ENCODE data around the gene WDR49. TPM values are rescaled to one million over a fixed set of nuclear protein-coding genes. Genes with fewer than 3 reads are reported as not detected.
"Not testable (repeated sequence)": the region's sequence is repeated elsewhere in the genome, so short reads cannot be mapped to it uniquely, and the experiment has no call there.

WDR49 gene
- total RNA-seq, 1 experiment from 2014 or later: 0.34 TPM

- BruUV-seq (replicated peaks): no TSS peak
- intact Hi-C loops (cut with micrococcal nuclease): no loop called here
- no peak for DNase-seq (ENCODE audit: low read depth, low spot score)
- H3K9me2 ChIP-seq (ENCODE audit: insufficient read depth): no peaks in the 10 kb centered on the region
- H3K4me2 ChIP-seq (ENCODE audit: low read length): no peak overlapping the region
- H3K9me3 ChIP-seq (ENCODE audit: control insufficient read depth in 1 of 2, insufficient read depth in 1 of 2, low read depth in 1 of 2, low read length in 2 of 2): no peaks in the 10 kb centered on the region
- no peaks in the 10 kb centered on the region for H3K27me3 ChIP-seq (ENCODE audit: insufficient read depth, low read length)
- no peaks in the 10 kb centered on the region for H3K36me3 ChIP-seq (ENCODE audit: control insufficient read depth in 1 of 2, insufficient read depth in 2 of 2, low read length in 2 of 2)
- TF ChIP-seq RAD21 (IDR thresholded peaks at IDR 0.05; ENCODE audit: low read depth) (no peak), JUND (IDR thresholded peaks at IDR 0.05) (0 out of 2 replicates have a peak, but pooled peaks have one; percentile 11)
- H3K9ac ChIP-seq (ENCODE audit: low read length): no peak overlapping the region
- no peaks in the 10 kb centered on the region for H3K4me1 ChIP-seq (ENCODE audit: control insufficient read depth in 1 of 2, insufficient read depth in 2 of 2, low read length in 2 of 2)
- no peak overlapping the region for H3K27ac ChIP-seq (ENCODE audit: low read depth, low read length)
- RAD21 ChIA-PET (ENCODE audit: low non-redundant PET in 1 of 2, low total read pairs in 2 of 2, uncharacterized antibody in 2 of 2, unreplicated experiment in 2 of 2): no interaction called here
- no peak overlapping the region for H3K4me3 ChIP-seq (replicated peaks in 1 of 2; ENCODE audit: low read depth in 1 of 2, low read length in 2 of 2)
- ATAC-seq: peak; percentile 42; the same call in 1 of the 2 replicates
- CTCF ChIA-PET: no interaction called here
- H2AFZ ChIP-seq (ENCODE audit: low read depth, low read length, poor library complexity, severe bottlenecking): no peak overlapping the region
- H4K20me1 ChIP-seq (ENCODE audit: insufficient read depth): no peaks in the 10 kb centered on the region
- H3K79me2 ChIP-seq (ENCODE audit: insufficient read depth, low read length): no peaks in the 10 kb centered on the region
- POLR2A ChIA-PET: no interaction called here
These were observed 27.3 kb downstream of the WDR49 start for GRCh38 chr3:167626490-167626889.

- no peak for TF ChIP-seq MAX (IDR thresholded peaks at IDR 0.05)
- TF ChIP-seq CBX3 (IDR thresholded peaks at IDR 0.05; ENCODE audit: low read depth): no peak
- no peak for TF ChIP-seq RAD21 (IDR thresholded peaks at IDR 0.05; ENCODE audit: low read depth)
- TF ChIP-seq SIN3A (IDR thresholded peaks at IDR 0.05; ENCODE audit: low read depth): no peak
- TF ChIP-seq ATF3 (IDR thresholded peaks at IDR 0.05): no peak
- TF ChIP-seq SP1 (IDR thresholded peaks at IDR 0.05; ENCODE audit: low read depth): no peak
- no peak for TF ChIP-seq ZFX (IDR thresholded peaks at IDR 0.05)
- TF ChIP-seq SRF (IDR thresholded peaks at IDR 0.05; ENCODE audit: low read depth): no peak
- no peak for TF ChIP-seq EZH2phosphoT487 (IDR thresholded peaks at IDR 0.05; ENCODE audit: borderline replicate concordance)
- TF ChIP-seq YY1 (IDR thresholded peaks at IDR 0.05; ENCODE audit: extremely low read depth, insufficient replicate concordance, low read depth, low read length): no peak
- no peak for TF ChIP-seq EZH2 (IDR thresholded peaks at IDR 0.05)
- no peak for TF ChIP-seq CEBPB (IDR thresholded peaks at IDR 0.05; ENCODE audit: low read depth)
- H3K79me2 ChIP-seq (ENCODE audit: insufficient read depth, low read length): no peaks in the 10 kb centered on the region
- POLR2A ChIA-PET: no interaction called here
- no peaks in the 10 kb centered on the region for H4K20me1 ChIP-seq (ENCODE audit: insufficient read depth)
- H3K9ac ChIP-seq (ENCODE audit: low read length): no peak overlapping the region
- no peaks in the 10 kb centered on the region for H3K27me3 ChIP-seq (ENCODE audit: insufficient read depth, low read length)
- intact Hi-C loops (cut with micrococcal nuclease): no loop called here
- CTCF ChIA-PET: no interaction called here
- H3K27ac ChIP-seq (ENCODE audit: low read depth, low read length): no peak overlapping the region
- no peaks in the 10 kb centered on the region for H3K9me3 ChIP-seq (ENCODE audit: control insufficient read depth in 1 of 2, insufficient read depth in 1 of 2, low read depth in 1 of 2, low read length in 2 of 2)
- H3K4me3 ChIP-seq (replicated peaks in 1 of 2; ENCODE audit: low read depth in 1 of 2, low read length in 2 of 2): no peak overlapping the region
- H3K4me2 ChIP-seq (ENCODE audit: low read length): no peak overlapping the region
- BruUV-seq (replicated peaks): no TSS peak
- no peaks in the 10 kb centered on the region for H3K4me1 ChIP-seq (ENCODE audit: control insufficient read depth in 1 of 2, insufficient read depth in 2 of 2, low read length in 2 of 2)
- no peaks in the 10 kb centered on the region for H3K36me3 ChIP-seq (ENCODE audit: control insufficient read depth in 1 of 2, insufficient read depth in 2 of 2, low read length in 2 of 2)
- no peak overlapping the region for H2AFZ ChIP-seq (ENCODE audit: low read depth, low read length, poor library complexity, severe bottlenecking)
- RAD21 ChIA-PET (ENCODE audit: low non-redundant PET in 1 of 2, low total read pairs in 2 of 2, uncharacterized antibody in 2 of 2, unreplicated experiment in 2 of 2): no interaction called here
- H3K9me2 ChIP-seq (ENCODE audit: insufficient read depth): no peaks in the 10 kb centered on the region; the same call in 1 of the 2 replicates
- DNase-seq (ENCODE audit: low read depth, low spot score) (no peak), ATAC-seq (peak; percentile 70)
These were observed 38.7 kb downstream of the WDR49 start for GRCh38 chr3:167615030-167615429.

GRCh38 chr3:167614196-167614595 lies 39.5 kb downstream of the WDR49 start:
- RAD21 ChIA-PET (ENCODE audit: low non-redundant PET in 1 of 2, low total read pairs in 2 of 2, uncharacterized antibody in 2 of 2, unreplicated experiment in 2 of 2); CTCF ChIA-PET: not testable (repeated sequence)

More at GRCh38 chr3:167614196-167614595, 39.5 kb downstream of the WDR49 start:
- H3K9ac ChIP-seq (ENCODE audit: low read length); BruUV-seq (replicated peaks); H3K27me3 ChIP-seq (ENCODE audit: insufficient read depth, low read length); ATAC-seq; H3K79me2 ChIP-seq (ENCODE audit: insufficient read depth, low read length); H2AFZ ChIP-seq (ENCODE audit: low read depth, low read length, poor library complexity, severe bottlenecking); H3K9me2 ChIP-seq (ENCODE audit: insufficient read depth); H4K20me1 ChIP-seq (ENCODE audit: insufficient read depth); H3K9me3 ChIP-seq (ENCODE audit: control insufficient read depth in 1 of 2, insufficient read depth in 1 of 2, low read depth in 1 of 2, low read length in 2 of 2); intact Hi-C loops (cut with micrococcal nuclease); H3K4me2 ChIP-seq (ENCODE audit: low read length); H3K4me1 ChIP-seq (ENCODE audit: control insufficient read depth in 1 of 2, insufficient read depth in 2 of 2, low read length in 2 of 2); POLR2A ChIA-PET; H3K4me3 ChIP-seq (replicated peaks in 1 of 2; ENCODE audit: low read depth in 1 of 2, low read length in 2 of 2); H3K36me3 ChIP-seq (ENCODE audit: control insufficient read depth in 1 of 2, insufficient read depth in 2 of 2, low read length in 2 of 2); DNase-seq (ENCODE audit: low read depth, low spot score); H3K27ac ChIP-seq (ENCODE audit: low read depth, low read length): not testable (repeated sequence)
